Esophagus muscularis mucosa (tissue), 4 donors: ENCODE results near the gene PPP4R4.

Experiments
- EP300 ChIP-seq: sonication (generic); formaldehyde crosslinking; IDR thresholded peaks from one replicate; pipeline ENCODE4 v1.6.1; 2017; ENCODE audit warnings: antibody characterized with exemption
- POLR2A ChIP-seq: fragments of 450-650 bp; IDR thresholded peaks from one replicate; pipeline ENCODE4 v1.6.1; 2017; ENCODE audit warnings: antibody characterized with exemption, moderate library complexity, mild to moderate bottlenecking, low read depth
- POLR2AphosphoS5 ChIP-seq, 2 donors: sonication (generic); formaldehyde crosslinking; IDR thresholded peaks; one replicate each; pipeline ENCODE4 v1.6.1; 2017; ENCODE audit warnings: antibody characterized with exemption in 2 of 2
- TF ChIP-seq, protein P1 (sequence below), 3 experiments: fragments of 200-600 bp in 2 of 3; fragments of 450-650 bp in 1 of 3; sonication (generic) in 2 of 3; IDR thresholded peaks; one replicate each; pipeline ENCODE4 v1.5.1; 2017 to 2019; ENCODE audit warnings: antibody characterized with exemption in 3 of 3, mild to moderate bottlenecking in 2 of 3, moderate library complexity in 1 of 3

DNA sequence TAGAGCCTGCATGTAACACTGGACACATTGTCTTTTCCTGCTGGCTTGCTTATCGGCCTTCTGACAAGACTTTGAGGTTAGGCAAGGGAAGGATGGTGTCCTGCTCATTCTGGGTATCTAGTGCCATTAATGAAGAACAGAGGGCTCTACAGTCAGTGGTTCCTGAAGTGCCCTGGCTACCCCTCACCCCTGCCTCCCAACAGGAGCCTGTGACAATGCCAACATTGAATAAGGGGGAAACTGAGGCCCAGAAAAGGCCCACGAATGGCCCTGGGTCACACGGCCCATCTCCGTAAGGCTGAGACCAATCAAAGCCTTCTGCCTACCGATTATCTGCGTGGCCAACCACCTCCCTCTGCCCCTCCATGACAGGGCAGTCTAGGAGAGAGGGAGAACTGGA, 46.8 kb upstream of the PPP4R4 start:
- TF ChIP-seq, protein P1, sequence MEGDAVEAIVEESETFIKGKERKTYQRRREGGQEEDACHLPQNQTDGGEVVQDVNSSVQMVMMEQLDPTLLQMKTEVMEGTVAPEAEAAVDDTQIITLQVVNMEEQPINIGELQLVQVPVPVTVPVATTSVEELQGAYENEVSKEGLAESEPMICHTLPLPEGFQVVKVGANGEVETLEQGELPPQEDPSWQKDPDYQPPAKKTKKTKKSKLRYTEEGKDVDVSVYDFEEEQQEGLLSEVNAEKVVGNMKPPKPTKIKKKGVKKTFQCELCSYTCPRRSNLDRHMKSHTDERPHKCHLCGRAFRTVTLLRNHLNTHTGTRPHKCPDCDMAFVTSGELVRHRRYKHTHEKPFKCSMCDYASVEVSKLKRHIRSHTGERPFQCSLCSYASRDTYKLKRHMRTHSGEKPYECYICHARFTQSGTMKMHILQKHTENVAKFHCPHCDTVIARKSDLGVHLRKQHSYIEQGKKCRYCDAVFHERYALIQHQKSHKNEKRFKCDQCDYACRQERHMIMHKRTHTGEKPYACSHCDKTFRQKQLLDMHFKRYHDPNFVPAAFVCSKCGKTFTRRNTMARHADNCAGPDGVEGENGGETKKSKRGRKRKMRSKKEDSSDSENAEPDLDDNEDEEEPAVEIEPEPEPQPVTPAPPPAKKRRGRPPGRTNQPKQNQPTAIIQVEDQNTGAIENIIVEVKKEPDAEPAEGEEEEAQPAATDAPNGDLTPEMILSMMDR (IDR thresholded peaks at IDR 0.05), result no peak
- TF ChIP-seq POLR2AphosphoS5 (IDR thresholded peaks at IDR 0.05) (no peak), EP300 (no peak), POLR2A (no peak)
